Body of pancreas (tissue), 4 donors: ENCODE measurements around the gene ZCCHC2.

Source experiments
- POLR2A ChIP-seq, 3 donors: fragments of 450-650 bp; IDR thresholded peaks; one replicate each; pipeline ENCODE4 v1.6.1; 2016; ENCODE audit warnings: antibody characterized with exemption in 3 of 3, mild to moderate bottlenecking in 2 of 3
- TF ChIP-seq, protein P1 (sequence below), 7 experiments: fragments of 450-650 bp in 4 of 7; fragments of 200-600 bp in 3 of 7; sonication (generic) in 3 of 7; IDR thresholded peaks; one replicate each; pipeline ENCODE4 v1.5.1; 2016 to 2019; ENCODE audit warnings: antibody characterized with exemption in 7 of 7

DNA sequence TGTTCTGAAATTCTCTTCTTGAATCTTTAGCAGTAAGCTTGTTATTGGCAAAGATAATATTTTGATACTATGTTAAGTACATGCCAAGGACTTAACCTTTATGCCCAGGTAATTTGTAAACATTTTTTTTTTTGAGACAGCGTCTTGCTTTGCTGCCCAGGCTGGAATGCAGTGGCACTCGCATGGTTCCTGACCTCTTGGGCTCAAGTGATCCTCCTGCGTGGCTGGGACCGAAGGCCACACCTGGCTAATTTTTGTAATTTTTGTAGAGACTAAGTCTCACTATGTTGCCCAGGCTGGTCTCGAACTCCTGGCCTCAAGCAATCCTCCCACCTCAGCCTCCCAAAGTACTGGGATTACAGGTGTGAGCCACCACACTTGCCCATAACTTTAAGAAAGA, 35.7 kb upstream of the ZCCHC2 start:
- TF ChIP-seq POLR2A (IDR thresholded peaks at IDR 0.05) = no peak
- TF ChIP-seq, protein P1, sequence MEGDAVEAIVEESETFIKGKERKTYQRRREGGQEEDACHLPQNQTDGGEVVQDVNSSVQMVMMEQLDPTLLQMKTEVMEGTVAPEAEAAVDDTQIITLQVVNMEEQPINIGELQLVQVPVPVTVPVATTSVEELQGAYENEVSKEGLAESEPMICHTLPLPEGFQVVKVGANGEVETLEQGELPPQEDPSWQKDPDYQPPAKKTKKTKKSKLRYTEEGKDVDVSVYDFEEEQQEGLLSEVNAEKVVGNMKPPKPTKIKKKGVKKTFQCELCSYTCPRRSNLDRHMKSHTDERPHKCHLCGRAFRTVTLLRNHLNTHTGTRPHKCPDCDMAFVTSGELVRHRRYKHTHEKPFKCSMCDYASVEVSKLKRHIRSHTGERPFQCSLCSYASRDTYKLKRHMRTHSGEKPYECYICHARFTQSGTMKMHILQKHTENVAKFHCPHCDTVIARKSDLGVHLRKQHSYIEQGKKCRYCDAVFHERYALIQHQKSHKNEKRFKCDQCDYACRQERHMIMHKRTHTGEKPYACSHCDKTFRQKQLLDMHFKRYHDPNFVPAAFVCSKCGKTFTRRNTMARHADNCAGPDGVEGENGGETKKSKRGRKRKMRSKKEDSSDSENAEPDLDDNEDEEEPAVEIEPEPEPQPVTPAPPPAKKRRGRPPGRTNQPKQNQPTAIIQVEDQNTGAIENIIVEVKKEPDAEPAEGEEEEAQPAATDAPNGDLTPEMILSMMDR (IDR thresholded peaks at IDR 0.05) = no peak
